ENCODE results near the gene CCDC172. TPM values are rescaled to one million over a fixed set of nuclear protein-coding genes. Genes with fewer than 3 reads are reported as not detected.

Gene CCDC172, protein sequence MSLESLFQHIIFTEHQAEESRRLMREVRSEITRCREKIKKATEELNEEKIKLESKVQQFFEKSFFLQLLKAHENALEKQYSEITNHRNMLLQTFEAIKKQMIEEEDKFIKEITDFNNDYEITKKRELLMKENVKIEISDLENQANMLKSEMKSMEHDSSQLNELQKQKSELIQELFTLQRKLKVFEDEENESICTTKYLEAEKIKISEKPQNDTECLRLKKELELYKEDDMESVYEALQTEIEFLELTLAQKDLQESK
- total RNA-seq (2014; rRNA removed; shearing (Covaris generic)), result not detected in 2 replicates

DNA sequence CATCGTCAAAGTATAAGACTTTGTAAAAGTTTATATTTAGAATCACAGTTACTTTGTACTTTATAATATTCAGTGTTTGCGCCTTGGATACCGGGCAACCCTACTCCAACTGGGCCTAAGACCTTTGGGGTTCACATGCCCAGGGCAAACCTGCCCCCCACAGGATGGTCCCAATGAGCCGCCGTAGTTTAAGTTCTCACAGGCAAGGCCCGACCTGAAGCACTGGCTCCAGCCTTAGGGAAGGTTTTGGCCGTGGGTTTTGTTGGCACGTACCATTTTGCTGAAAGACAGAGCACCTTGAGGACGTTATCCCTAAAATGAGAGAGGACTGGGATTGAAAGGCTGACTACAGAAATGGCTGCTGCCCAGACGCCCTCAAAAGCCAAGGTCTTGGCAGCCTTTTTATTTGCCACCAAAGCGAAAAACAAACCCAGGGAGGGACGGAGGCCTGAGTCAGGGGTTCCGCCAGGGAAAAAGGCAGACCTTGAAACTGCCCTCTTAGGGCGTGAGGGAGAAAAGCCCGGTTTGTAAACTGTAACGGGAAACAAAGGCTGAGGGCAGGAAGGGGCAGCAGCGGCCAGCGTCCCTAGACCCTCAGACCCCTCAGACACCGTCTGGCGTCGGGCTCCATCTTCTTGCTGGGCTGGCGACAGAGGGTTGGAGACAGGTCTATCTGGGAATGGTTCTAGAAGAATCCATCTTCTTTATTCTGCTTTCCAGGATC is at the start of gene CCDC172:
Gene CCDC172 (plus strand): TSS at position 222 of the 724 bp plus-strand sequence. CDS start 564 bp downstream, outside the sequence.
- no peak for DNase-seq (ENCODE audit: low spot score)
- in situ Hi-C loops (cut with HindIII; ENCODE audit: low sequenced_read_pairs), result no loop called here

DNA sequence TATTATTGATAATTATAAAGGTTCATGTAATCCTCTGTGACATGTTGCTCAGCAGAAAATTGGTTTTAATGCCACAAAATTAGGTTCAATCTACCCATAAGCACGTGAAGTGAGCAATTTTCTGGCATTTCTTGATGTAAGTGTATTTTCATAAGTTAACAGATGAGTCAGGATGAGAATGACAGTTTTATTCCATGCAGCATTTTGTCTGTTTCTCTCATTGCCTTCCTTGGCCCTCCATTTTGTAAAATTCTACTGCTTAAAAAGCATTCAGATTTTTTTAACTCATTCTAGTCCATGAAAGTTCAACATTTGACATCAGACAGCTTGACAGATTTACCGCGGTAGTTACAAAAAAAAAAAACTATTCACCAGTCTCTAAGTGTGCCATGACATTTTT is 47.3 kb upstream of the CCDC172 start:
- in situ Hi-C loops (cut with HindIII; ENCODE audit: low sequenced_read_pairs), result no loop called here
- no peak for DNase-seq (ENCODE audit: low spot score)

DNA sequence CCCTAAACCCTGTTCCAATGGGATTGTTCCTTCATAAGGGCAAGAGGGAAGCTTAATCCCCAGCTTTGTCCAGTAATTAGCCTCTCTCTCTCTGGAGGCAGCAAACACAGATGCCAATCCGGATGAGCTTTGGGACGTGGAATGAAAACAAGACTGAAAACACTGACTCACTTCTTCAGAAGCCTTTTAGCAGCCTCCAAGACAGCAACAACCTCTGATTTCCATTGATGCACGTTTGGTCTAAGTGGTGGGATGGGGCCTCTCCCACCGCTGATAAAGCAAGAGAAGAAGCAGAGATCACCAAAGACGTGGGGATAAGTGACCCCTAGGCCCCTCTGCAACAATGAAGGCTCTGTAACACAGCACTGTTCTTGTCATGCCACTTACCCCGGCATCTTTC is 45.4 kb upstream of the CCDC172 start:
- in situ Hi-C loops (cut with HindIII; ENCODE audit: low sequenced_read_pairs), result no loop called here
- no peak for DNase-seq (ENCODE audit: low spot score)

DNA sequence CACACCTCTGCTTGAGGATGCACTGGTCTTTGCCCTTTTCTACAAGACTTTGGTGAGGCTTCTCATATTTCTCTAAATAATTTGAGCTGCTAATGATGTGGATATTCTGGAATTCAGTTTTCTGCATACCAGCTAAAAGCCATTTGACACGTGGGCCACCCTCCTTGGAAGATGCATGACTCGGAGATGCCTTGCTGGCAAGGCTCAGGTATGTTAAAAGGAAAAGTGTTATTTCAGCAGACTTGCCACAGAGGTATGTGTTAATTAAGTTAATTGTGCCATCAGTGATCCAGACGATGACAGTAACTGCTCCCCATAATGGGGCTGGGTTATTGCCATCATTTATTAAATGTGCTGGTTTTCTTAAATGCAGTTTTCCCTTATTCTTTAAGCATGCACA is 42.5 kb upstream of the CCDC172 start:
- in situ Hi-C loops (cut with HindIII; ENCODE audit: low sequenced_read_pairs), result no loop called here
- DNase-seq (ENCODE audit: low spot score), result no peak

DNA sequence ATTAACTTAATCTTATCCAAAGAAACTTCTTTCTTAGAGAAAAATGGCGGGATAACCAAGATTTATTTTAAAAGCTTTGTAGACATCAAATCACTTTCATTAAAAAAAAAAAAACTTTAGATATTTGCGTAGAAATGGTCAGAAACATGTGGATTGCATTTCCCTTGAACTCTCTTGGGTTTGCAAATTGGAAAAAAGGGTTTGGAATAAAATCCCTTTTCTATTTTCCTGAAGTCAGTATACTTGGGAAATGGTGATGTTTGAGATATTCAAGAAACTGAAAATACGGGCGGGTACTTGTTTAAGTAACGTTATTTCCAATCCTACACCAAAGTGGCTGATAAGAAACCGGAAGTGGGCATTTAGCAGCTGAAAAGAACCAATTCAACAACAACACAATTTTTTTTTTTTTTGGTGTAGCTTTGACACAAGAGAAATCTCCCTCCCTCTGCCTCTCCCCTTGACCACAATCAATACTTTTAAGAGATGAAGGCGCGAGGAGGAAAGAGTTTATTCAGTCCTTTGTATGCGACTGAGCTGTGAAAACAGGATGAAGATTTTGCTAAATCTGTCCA is 37.5 kb upstream of the CCDC172 start:
- in situ Hi-C loops (cut with HindIII; ENCODE audit: low sequenced_read_pairs), result no loop called here
- no peak for DNase-seq (ENCODE audit: low spot score)

DNA sequence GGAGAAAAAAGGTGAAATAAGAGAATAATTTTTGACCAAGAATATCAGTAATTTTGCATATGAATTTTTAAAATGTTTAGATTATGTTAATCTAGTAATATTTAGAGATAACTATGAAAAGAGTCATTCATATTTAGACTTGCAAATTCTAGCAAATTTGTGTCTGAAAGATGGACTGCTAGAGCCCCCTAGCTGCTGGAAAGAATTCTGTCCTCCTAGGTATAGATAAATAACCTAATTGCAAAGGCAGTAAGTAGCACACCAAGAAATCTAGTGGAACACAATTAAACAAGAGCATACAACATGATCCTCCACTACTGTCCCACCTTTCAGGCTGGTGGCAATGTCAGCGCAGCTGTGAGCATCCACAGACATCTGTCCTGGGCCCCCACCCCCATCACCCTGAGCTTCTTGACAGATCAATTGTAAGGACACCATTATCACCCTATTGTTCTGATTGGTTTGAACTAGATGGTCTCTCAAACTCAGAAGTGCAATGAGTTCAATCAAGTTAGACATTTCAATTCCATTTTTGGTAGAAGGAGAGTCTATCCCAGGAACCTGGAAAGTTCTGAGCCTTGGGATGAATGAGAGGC is 36.2 kb upstream of the CCDC172 start:
- DNase-seq (ENCODE audit: low spot score), result peak; percentile 54
- in situ Hi-C loops (cut with HindIII; ENCODE audit: low sequenced_read_pairs), result no loop called here

DNA sequence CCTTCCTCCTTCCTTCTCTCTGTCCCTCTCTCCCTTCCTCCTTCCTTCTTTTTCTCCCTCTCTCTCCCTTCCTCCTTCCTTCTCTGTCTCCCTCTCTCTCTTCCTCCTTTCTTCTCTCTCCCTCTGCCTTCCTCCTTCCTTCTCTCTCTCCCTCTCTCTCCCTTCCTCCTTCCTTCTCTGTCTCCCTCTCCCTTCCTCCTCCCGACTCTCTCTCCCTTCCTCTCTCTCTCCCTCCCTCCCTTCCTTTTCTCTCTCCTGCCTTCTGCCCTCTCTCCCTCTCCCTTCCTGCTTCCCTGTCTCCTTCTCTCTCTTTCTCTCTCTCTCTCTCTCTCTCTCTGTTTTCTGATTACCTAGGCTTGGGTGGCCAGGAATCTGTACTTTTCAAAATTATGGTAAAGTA is 34.6 kb upstream of the CCDC172 start:
- in situ Hi-C loops (cut with HindIII; ENCODE audit: low sequenced_read_pairs), result no loop called here

DNA sequence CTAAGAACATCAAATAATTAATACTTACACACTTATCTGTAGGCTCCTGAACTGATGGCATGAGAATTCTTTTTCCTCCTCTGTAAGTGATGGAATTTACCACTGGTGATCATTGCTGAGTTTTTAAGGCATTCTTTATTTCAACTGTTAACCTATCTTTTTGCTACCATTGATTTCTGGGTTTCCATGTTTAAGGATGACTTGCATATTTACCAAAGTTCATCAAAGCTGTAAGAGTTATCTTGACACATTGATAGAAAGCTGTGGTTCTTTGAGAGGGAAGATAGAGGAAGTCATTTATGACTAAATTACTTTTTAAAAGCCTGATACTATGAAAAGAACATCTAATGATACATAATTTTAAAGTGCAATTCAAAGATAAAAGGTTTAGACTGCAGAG is 31.8 kb upstream of the CCDC172 start:
- in situ Hi-C loops (cut with HindIII; ENCODE audit: low sequenced_read_pairs), result no loop called here
- DNase-seq (ENCODE audit: low spot score), result no peak

More for the DNA sequence above, 34.6 kb upstream of the CCDC172 start:
- no peak for DNase-seq (ENCODE audit: low spot score)

DNA sequence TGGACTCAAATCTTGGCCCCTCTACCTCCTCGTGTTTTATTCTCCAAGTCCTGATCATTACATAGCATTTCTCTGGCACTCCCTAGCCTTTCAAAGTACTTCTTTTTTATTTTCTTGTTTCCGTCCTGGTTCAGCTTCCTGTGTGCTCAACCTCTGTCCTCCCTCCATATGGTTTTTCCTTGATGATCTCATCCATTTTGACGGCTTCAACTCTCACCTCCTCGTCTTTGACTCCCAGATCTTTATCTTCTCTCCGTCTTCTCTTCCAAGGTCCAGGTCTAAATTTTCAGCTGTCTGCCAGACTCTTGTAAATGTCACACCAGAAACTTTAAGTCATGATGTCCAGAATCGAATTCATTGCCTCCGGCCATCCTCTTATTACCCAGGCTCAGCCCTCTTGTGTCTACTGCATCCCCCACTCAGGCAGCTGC is 27.9 kb upstream of the CCDC172 start:
- in situ Hi-C loops (cut with HindIII; ENCODE audit: low sequenced_read_pairs), result no loop called here
- no peak for DNase-seq (ENCODE audit: low spot score)

DNA sequence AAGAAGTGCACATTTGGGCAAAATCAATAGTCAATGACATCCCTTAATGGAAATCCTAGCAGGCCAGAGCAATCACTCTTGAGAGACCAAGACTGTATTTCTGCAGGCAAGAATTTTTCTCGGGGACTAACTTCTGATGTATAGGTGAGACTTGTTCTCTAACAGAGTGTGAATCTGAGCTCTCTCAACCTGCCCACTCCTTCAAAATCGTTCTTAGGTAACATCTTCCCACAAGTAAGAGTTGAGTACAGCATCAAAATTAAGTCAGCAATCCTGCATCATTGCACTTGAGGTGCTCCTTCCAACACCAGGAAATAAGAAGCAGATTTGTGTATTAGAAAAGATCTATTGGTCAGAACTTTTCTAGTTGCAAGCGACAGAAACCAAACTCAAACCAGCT is 25.7 kb upstream of the CCDC172 start:
- in situ Hi-C loops (cut with HindIII; ENCODE audit: low sequenced_read_pairs), result no loop called here

DNA sequence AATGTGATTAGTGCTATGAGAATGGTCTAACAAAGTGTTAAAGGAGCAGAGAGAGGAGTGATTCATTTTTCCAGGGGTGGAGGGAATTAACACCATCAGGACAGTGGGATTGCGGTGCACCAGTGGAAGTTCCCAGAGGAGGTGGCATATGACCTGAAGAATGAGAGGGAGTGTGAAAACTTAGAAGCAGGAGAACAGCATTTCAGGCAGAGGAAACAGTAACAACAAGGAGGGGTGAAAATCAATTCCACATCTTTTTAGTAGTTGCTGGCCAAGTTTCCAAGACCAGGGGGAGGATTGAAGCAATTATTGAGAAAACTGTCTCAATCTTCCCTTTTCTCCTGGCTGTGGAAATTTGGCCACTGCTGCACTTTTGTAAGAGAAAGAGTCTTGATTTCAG is 23.7 kb upstream of the CCDC172 start:
- DNase-seq (ENCODE audit: low spot score), result no peak
- in situ Hi-C loops (cut with HindIII; ENCODE audit: low sequenced_read_pairs), result no loop called here

More for the DNA sequence above, 25.7 kb upstream of the CCDC172 start:
- DNase-seq (ENCODE audit: low spot score), result no peak

DNA sequence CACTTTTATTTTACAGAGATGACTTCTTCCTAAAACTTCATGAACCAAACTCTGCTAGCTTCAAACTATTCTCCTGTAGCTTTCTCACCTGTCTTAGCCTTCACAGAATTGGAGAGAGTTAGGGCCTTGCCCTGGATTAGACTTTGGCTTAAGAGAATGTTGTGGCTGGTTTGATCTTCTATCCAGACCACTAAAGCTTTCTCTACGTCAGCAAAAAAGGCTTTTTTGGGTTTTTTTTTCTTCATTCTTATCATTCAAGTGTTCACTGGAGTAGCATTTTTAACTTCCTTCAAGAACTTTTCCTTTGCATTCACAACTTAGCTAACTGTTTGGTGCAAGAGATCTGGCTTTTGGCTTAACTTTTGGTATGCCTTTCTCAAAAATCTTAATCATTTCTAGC is 19.3 kb upstream of the CCDC172 start:
- in situ Hi-C loops (cut with HindIII; ENCODE audit: low sequenced_read_pairs), result no loop called here
- no peak for DNase-seq (ENCODE audit: low spot score)

DNA sequence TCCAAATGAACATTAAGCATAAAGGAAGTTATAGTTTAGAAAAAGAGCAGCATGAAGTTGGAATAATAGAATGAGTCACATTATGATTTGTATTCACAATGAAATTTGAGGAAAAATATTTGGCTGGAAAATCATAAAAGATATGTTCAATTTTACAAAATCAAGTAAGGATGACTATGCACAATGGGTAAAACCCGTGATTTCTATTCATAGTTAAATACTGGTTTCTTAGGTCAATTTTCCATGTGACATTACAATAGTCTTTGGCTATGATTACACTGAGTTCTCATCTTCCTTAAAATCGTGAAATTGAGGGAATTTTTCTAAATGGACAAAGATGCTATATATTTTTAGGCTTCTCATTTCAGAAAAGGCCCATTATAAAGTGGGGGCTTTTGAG is 17.4 kb upstream of the CCDC172 start:
- DNase-seq (ENCODE audit: low spot score), result no peak
- in situ Hi-C loops (cut with HindIII; ENCODE audit: low sequenced_read_pairs), result no loop called here

DNA sequence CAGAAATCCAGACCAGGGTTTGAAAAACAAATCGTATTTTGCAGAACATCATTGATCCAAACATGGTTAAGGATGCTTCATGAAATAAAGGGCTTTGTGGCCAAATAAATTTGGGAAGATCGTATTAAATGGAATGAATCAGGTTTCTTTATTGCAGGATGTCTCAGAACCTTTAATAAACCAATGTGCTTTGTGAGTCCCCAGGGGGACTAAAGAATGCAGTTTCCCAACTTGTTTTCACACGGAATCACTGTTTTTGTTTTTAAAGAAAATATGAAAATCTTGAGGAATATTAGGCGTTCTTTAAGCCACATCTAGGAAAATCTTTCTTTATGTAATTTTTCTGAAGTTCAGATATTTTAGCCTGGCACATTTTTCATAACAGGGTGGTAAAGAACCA is 16.8 kb upstream of the CCDC172 start:
- in situ Hi-C loops (cut with HindIII; ENCODE audit: low sequenced_read_pairs), result no loop called here
- DNase-seq (ENCODE audit: low spot score), result no peak

DNA sequence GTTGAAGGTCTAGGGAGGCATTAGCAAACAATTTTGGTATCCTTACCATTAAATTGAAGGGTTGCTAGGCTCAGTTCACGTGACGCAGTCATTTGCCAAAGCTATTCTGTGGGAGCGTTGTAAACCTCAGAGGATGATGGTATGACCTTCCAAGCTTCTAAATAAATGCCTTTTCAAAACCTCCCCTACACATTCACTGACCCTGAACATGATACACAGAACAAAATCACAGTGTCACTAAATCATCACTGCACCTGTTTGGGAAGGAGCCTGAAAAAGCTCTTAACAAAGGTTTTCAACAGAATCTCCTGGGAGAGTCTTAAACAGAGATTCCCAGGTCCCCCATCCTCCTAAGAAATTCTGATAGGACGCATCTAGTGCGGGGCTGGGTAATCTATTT is 13.2 kb upstream of the CCDC172 start:
- in situ Hi-C loops (cut with HindIII; ENCODE audit: low sequenced_read_pairs), result no loop called here
- DNase-seq (ENCODE audit: low spot score), result no peak

DNA sequence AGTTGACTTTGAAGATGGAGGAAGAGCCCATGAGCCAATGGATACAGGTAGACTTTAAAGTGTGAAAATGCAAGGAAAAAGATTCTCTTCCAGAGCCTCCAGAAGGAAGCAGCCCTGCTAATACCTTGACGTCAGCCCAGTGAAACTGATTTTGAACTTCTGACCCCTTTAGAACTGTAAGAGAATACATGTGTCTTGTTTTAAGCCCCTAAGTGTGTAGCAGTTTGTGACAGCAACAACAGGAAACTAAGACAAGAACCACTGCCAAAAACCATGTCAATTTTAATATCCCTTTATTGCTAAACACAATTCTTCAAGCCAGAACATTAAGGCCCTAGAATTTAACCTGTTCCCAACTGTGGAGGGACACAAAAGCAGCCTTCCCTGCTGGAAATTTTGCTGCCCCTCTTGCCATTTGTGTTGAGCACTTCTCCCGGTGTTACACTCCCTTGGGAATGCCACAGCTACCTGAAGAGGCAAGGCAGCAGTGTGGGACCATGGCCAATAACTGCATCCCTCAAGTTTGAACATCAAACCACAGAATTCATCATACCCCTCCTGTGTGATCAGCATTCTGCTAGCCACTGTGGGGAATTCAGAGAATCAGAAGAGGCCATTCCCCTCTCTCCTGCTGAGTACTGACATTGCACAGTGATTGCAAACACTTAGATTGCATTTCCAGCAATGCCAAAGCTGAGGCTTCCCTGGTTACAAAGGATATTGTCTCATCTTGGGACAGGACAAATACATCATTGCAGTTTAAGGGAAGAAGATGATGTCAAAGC is 12.3 kb upstream of the CCDC172 start:
- DNase-seq (ENCODE audit: low spot score), result no peak
- in situ Hi-C loops (cut with HindIII; ENCODE audit: low sequenced_read_pairs), result no loop called here

DNA sequence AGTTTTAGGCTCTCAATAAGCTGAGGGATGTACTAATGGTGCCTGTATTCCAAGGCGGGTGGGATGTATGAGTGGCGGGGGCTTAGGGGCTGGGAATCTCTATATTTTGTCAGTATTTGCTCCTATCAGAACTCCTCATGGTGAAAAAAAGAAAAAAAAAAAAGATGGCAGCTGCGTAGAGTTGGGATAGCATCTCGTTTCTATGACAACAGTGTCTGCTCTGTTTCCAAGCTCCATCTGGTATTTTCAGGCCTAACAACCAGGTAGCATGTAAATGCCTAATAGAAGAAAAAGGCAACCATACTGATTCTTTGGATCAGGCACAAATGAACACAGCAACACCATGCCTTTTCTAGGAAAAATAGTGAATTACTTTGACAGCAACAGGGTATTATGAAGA is 11.7 kb upstream of the CCDC172 start:
- DNase-seq (ENCODE audit: low spot score), result peak; percentile 4
- in situ Hi-C loops (cut with HindIII; ENCODE audit: low sequenced_read_pairs), result no loop called here

DNA sequence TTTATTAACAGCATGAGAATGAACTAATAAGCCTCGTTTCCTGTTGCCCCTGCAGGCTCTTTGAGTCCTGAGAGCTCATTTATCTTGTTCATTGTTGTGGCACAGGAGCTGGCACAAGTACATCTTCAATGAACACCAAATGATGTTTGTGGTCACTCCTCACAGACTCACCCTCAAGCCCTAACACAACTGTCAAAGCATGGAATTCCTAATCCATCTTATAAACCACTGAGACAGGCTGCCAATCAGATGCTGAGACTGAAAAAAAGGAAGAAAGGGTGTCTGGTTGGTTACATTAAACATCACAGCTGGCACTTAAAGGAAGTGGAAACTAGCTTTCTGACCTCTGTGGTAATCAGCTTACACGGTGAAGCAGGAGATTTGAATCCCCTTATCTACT is 7.7 kb upstream of the CCDC172 start:
- in situ Hi-C loops (cut with HindIII; ENCODE audit: low sequenced_read_pairs), result no loop called here
- no peak for DNase-seq (ENCODE audit: low spot score)

DNA sequence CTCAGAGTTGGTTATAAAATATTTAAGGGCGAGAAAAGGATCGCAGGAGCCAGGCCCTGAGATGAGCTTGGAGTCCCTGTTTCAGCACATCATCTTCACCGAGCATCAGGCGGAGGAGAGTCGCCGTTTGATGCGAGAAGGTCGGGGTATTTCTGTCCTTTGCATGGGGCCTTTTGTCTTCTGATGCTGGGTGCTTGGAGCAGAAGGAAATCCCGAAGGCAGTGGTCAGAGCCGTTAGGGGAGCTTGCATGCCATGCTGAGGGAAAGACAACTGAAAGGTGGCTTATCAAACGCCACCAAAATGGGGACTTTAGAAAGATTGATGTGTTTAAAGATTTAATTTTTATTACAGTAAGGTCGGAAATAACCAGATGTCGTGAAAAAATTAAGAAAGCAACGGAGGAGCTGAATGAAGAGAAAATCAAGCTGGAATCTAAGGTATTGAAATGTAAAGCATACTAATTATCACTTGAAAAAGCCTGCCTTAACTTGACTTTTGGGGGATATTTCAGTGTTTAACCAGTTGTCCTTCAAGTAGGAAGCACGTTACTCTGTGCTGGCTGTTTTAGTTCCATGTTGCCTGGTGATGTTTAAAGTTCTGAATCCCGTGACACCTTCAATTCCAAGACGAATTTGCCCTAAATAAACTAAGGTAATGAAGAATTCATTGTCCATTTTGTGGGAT is 845 bp downstream of the CCDC172 start:
- in situ Hi-C loops (cut with HindIII; ENCODE audit: low sequenced_read_pairs), result no loop called here
- DNase-seq (ENCODE audit: low spot score), result no peak

Measured in G401 (cell line).